Large intestine (tissue), 3 donors: ENCODE data around the gene AFF3. TPM values are rescaled to one million over a fixed set of nuclear protein-coding genes. Genes with fewer than 3 reads are reported as not detected.
"Not testable (repeated sequence)": the region's sequence is repeated elsewhere in the genome, so short reads cannot be mapped to it uniquely, and the experiment has no call there.

Source experiments
- DNase-seq, 2 donors: peaks; one replicate each; pipeline versions ENCODE4 v3.0.0 to v3.0.0-alpha.2; 2013
- H3K27ac ChIP-seq: one replicate; pipeline ENCODE4 v1.5.1; 2013; ENCODE audit warnings: low read length
- H3K27me3 ChIP-seq: 2 replicates; pipeline ENCODE4 v1.6.1; 2013; ENCODE audit warnings: low read length; ENCODE audit not compliant: control insufficient read depth, insufficient read depth
- H3K36me3 ChIP-seq: 2 replicates; pipeline ENCODE4 v1.6.1; 2013; ENCODE audit warnings: low read length; ENCODE audit not compliant: control insufficient read depth, insufficient read depth
- H3K4me1 ChIP-seq: one replicate; pipeline ENCODE4 v1.6.1; 2013; ENCODE audit warnings: low read length; ENCODE audit not compliant: control insufficient read depth, insufficient read depth
- H3K4me3 ChIP-seq: one replicate; pipeline ENCODE4 v1.5.1; 2013; ENCODE audit warnings: low read length
- H3K9me3 ChIP-seq: one replicate; pipeline ENCODE4 v1.6.1; 2013; ENCODE audit warnings: mild to moderate bottlenecking, low read depth, low read length, moderate library complexity; ENCODE audit not compliant: control insufficient read depth
- WGBS: methylation state at CpG from one replicate; pipeline ENCODE4 v1.1.5; 2013; ENCODE audit warnings: low lambda C conversion rate; ENCODE audit not compliant: insufficient coverage; 5-methylcytosine and 5-hydroxymethylcytosine counted together
- polyA plus RNA-seq: library from polyadenylated mRNA; unstranded; fragments of 120-200 nt; gene quantifications from one replicate; pipeline ENCODE4 v1.2.1, GENCODE V29; 2013

The AFF3 gene
- polyA plus RNA-seq, 1 donor = 4.8 TPM

DNA sequence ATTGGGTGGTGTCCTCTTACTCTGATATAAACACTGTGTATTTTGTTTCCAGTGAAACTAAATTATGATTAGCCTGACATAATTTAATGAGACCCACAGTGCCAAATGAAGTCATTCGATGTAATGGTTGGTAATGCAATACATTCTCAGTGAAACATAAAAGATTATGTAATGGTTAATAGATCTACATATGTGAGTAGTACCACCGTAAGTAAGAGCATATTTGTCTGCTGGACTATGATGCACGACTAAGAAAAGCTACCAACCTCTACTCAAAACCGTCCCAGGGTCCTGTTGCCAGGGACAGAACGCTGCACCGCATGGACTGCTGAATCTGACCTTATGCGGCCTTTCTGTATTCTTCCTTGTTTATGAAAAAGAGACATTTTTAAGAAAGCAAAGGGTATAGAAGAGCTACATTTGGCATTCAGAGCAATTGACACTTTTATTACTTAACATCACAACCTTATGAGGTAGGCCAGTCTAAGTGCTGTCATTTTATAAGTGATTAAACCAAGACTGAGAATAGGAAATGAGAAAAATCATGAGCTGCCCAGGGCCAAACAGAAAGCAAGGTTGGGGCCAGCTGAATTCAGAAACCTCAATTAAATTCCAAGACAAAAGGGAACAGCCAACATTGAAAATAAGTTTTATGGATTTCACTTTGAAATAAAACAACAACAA lies 44.6 kb downstream of the AFF3 start:
- not testable (repeated sequence) for H3K36me3 ChIP-seq, H3K9me3 ChIP-seq, H3K27me3 ChIP-seq, H3K4me3 ChIP-seq, H3K27ac ChIP-seq, H3K4me1 ChIP-seq, DNase-seq
- WGBS = no CpG with 5 or more reads among the region's 7 CpGs

DNA sequence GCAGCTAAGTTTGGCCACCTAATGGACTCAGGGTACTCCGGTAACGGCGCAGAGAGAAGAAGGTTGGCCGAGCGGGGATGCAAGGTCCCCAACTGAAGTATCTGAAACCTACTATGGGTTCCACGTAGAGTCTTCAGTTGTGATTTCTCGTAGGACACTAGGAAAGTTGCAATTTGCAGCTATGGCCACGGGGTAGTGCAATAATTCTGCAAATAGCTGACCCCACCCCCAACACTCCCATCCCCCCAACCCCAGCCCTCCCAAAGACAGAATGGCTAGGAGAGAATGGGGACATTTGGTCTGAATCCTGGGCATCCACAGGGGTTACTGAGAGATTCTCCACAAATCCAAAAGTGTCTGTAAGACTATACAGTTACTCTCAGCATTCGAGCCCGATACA lies 46.5 kb downstream of the AFF3 start:
- not testable (repeated sequence) for H3K27ac ChIP-seq, H3K27me3 ChIP-seq, H3K36me3 ChIP-seq, H3K4me1 ChIP-seq, H3K9me3 ChIP-seq, DNase-seq, H3K4me3 ChIP-seq
- no CpG with 5 or more reads among the region's 10 CpGs for WGBS

DNA sequence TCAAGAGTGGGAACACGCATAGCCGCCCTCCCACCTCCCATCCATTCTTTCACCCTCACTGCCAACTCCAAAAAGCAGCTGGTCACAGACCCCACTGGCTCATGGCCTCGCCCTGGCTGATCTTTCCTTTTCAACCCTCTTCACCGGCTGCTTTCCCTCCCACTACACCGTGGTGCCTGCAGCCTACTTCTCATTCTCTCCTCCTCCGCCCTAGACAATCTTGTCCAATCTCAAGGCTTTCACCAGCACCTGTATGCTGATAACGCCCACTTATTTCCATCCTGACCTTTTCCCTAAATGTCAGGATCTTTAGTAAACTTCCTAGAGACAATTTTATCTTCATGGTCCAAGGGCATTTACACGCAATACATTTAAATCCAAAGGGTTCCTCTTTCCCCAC lies 50.6 kb downstream of the AFF3 start:
- WGBS = 80% methylated on average over 1 of the region's 8 CpGs
- H3K36me3 ChIP-seq, H3K27me3 ChIP-seq, DNase-seq, H3K4me1 ChIP-seq, H3K9me3 ChIP-seq, H3K4me3 ChIP-seq, H3K27ac ChIP-seq: not testable (repeated sequence)

DNA sequence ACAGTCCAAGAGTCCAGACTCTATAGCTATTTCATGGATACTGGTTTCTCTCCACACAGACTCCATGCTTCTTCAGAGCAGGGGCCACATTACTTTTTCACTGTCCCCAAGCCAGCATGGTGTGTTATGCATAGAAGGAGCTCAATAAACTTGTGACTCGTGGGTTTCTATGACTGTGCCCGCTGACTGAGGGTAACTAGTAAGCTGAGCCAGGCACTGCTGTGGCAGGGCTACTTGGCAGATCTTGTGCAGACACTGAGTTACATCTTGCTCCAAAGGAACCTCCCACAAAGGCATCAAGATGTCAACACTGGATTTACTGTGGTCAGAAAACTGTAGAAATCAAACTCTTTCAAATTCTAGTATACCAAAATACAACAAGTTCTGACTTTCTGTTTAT lies 56.6 kb downstream of the AFF3 start:
- H3K4me1 ChIP-seq, DNase-seq, H3K36me3 ChIP-seq, H3K27ac ChIP-seq, H3K4me3 ChIP-seq, H3K27me3 ChIP-seq, H3K9me3 ChIP-seq: not testable (repeated sequence)
- WGBS = no CpG with 5 or more reads among the region's 2 CpGs

DNA sequence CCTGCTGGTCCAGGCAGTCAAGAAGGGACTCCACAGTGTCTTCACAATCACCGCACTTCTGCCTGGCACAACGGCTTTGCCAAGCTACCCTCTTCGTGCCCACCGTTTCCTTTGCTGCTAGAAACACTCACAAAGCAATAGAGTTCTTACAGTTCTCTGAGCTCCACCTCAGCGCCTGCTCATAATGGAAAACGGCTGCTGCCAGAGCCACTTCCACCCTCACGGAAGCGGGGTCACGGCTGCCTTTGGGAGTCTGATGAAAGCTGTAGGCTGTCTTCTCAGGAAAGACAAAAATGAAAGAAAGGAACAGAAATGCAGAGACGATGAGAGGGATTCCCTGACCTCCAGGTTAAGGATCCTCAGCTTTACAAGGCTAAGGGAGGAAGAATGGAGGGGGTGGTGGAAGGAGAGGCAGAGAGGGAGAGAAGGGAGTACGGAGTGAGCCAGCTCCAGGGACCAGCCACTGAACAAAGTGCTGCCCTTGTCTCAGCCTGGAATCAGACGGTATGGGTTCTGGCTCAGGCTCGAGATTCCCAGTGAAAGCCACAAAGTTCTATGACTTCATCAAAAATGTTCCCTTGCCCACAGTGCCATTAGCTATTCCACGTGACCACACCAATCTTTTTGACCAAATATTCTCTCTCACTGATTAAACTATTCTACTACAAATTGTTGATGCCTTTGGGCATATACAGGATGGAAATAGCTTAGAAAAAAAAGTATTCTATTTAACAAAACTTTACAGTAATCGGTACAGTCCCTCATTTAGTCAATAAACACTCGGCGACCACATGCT lies 58.8 kb downstream of the AFF3 start:
- H3K4me3 ChIP-seq, H3K9me3 ChIP-seq, H3K27ac ChIP-seq, H3K4me1 ChIP-seq, H3K27me3 ChIP-seq, DNase-seq, H3K36me3 ChIP-seq: not testable (repeated sequence)
- WGBS = no CpG with 5 or more reads among the region's 17 CpGs

DNA sequence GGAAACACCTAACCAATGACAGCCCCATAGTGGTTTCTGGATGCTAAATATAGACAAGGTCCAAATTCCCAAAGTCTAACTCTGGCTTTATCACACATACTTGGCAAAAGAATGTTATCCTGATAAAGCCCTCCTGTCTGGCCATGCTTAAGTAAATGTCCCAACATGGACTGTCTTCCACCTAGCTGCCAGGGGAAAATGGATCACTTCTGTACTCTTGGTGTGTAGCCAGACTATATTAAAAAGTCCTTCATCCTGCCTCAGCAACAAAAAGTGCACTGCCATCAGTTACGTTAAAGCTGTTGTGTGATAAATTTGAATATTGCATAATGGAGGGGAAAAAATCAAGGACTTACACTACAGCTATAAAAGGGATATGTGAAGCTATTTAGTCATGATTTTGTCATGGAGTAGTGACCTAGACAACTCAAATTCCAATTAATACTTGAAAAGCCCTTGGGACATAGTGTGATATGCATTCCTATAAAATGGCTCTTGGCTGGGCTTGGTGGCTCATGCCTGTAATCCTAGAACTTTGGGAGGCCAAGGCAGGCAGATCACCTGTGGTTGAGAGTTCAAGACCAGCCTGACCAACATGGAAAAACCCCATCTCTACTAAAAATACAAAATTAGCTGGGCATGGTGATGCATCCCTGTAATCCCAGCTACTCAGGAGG lies 60.0 kb downstream of the AFF3 start:
- not testable (repeated sequence) for H3K4me1 ChIP-seq, H3K27me3 ChIP-seq, H3K9me3 ChIP-seq, H3K36me3 ChIP-seq, DNase-seq, H3K4me3 ChIP-seq, H3K27ac ChIP-seq
- WGBS = no CpG with 5 or more reads among the region's 1 CpG

DNA sequence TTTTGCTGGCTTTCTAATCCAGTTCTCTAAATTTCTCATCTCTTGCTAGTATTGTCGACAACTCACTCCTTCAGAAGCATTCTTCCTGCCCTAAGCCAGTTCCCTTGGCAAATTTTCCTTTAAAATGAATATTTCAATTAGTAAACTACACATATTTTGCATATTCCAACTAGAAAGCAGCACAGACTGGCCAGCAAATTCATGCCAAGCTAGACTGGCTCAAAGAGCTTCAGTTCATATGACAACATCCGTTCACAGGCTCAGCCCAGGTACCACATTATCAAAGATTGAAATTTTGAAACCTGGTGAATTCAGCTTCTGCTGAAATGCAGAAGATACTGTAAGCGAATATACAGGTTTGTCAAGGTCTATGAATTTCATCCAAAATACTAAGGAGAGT lies 64.5 kb downstream of the AFF3 start:
- H3K9me3 ChIP-seq = no peaks in the 10 kb centered on the region
- peaks cover 7% of the 10 kb centered on the region for H3K27me3 ChIP-seq
- H3K4me1 ChIP-seq = no peaks in the 10 kb centered on the region
- H3K27ac ChIP-seq = no peak overlapping the region
- DNase-seq = no peak
- 100% methylated on average over 2 of the region's 3 CpGs for WGBS
- no peak overlapping the region for H3K4me3 ChIP-seq
- no peaks in the 10 kb centered on the region for H3K36me3 ChIP-seq

DNA sequence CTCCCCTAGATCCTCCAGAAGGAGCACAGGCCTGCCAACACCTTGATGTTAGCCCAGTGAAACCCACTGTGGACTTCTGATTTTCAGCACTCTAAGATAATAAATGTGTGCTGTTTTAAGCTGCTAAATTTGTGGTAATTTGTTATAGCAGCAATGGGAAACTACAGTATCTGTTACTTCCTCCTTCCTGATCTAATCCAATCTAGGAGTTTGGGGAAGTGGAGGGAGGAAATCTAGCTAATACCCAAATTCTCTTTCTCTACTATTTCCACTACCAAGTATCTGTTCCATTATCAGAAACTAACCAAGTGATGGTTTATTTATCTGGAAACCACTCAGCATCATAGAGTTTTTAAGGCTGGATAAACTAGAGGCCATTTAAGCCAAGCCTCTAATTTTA lies 64.9 kb downstream of the AFF3 start:
- no peaks in the 10 kb centered on the region for H3K4me1 ChIP-seq
- no peaks in the 10 kb centered on the region for H3K9me3 ChIP-seq
- H3K4me3 ChIP-seq = no peak overlapping the region
- peaks cover 7% of the 10 kb centered on the region for H3K27me3 ChIP-seq
- no peak overlapping the region for H3K27ac ChIP-seq
- DNase-seq = no peak
- no peaks in the 10 kb centered on the region for H3K36me3 ChIP-seq

DNA sequence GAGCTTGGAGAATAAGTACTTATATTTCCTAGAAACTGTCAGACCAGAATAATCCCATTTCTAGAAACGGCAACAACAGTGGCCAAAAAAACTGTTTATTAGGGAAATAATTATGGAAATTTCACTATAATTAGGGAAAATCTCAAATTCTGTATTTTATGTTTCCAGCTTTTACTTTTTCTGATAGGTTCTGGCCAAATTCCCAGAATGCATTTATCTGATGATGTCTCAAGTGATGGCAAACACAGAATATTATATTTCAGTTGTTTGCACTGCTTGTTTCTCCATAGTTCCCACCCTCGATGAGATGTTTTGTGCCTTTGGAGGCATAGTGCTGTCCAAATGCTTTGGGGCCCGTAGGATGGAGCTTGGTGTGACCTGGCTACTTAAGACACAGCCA lies 66.9 kb downstream of the AFF3 start:
- no peak for DNase-seq
- 100% methylated on average over 1 of the region's 3 CpGs for WGBS
- no peaks in the 10 kb centered on the region for H3K4me1 ChIP-seq

DNA sequence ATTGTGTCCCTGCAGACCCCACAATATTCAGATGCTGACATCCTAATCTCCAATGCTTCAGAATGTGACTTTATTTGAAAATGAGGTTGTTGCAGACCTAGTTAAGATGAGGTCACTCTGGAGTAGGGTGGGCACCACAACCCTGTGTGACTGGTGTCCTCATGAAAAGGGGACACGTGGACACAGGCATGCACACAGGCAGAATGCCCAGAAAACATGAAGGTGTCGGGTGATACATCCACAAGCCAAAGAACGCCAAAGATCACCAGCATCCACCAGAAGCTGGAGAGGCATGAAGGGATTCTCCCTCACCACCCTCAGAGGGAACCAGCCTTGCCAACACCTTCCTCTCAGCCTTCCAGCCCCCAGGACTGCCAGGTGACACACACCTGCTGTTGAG lies 69.3 kb downstream of the AFF3 start:
- no peaks in the 10 kb centered on the region for H3K9me3 ChIP-seq
- H3K4me1 ChIP-seq = no peaks in the 10 kb centered on the region
- WGBS = no CpG with 5 or more reads among the region's 3 CpGs

More for the DNA sequence above, 66.9 kb downstream of the AFF3 start:
- Histone ChIP-seq H3K27me3 (peaks cover 7% of the 10 kb centered on the region), H3K27ac (no peak overlapping the region), H3K9me3 (no peaks in the 10 kb centered on the region), H3K36me3 (no peaks in the 10 kb centered on the region), H3K4me3 (no peak overlapping the region)

More for the DNA sequence above, 69.3 kb downstream of the AFF3 start:
- Histone ChIP-seq H3K36me3 (no peaks in the 10 kb centered on the region), H3K27ac (no peak overlapping the region), H3K27me3 (peaks cover 7% of the 10 kb centered on the region), H3K4me3 (no peak overlapping the region)
- DNase-seq = no peak
